GM23248 (cell line): ENCODE data around the gene SNRPD2.

Experiments
- EZH2 ChIP-seq: fragments of 200-600 bp; sonication (generic); IDR thresholded peaks from 2 replicates; pipeline ENCODE4 v1.6.1; 2018; ENCODE audit warnings: antibody characterized with exemption, mild to moderate bottlenecking; ENCODE audit not compliant: insufficient read depth, poor library complexity, severe bottlenecking
- EZH2phosphoT487 ChIP-seq: fragments of 200-600 bp; sonication (generic); IDR thresholded peaks from 2 replicates; pipeline ENCODE4 v1.6.1; 2018; ENCODE audit warnings: antibody characterized with exemption, moderate library complexity, mild to moderate bottlenecking, low read depth; ENCODE audit not compliant: insufficient read depth

- no peak for TF ChIP-seq EZH2
- no peak for TF ChIP-seq EZH2phosphoT487
Observed at GRCh38 chr19:45670670-45671453, 20.9 kb downstream of the SNRPD2 start.
